K562 (cell line): ENCODE data around the gene ECM1. TPM values are rescaled to one million over a fixed set of nuclear protein-coding genes. Genes with fewer than 3 reads are reported as not detected.
A peak's percentile ranks its signal among the peaks of the same experiment; 100 is the strongest.

Experiments used
- CHAMP1 ChIP-seq: fragments of 450-650 bp; IDR thresholded peaks from 2 replicates; pipeline ENCODE4 v1.6.1; 2016; ENCODE audit warnings: mild to moderate bottlenecking
- FOXA1 ChIP-seq: fragments of 450-650 bp; IDR thresholded peaks from 2 replicates; pipeline ENCODE4 v1.6.1; 2016; ENCODE audit warnings: mild to moderate bottlenecking, borderline replicate concordance
- HLTF ChIP-seq: fragments of 450-650 bp; IDR thresholded peaks from 2 replicates; pipeline ENCODE4 v1.6.1; 2016
- HNRNPUL1 ChIP-seq: fragments of 200-400 bp; formaldehyde crosslinking; IDR thresholded peaks from 2 replicates; pipeline ENCODE4 v1.6.1; 2017; ENCODE audit warnings: low read length
- NFIX ChIP-seq: fragments of 250-450 bp; sonication (Bioruptor Pico); IDR thresholded peaks from 2 replicates; pipeline ENCODE4 v1.4.0; 2020; ENCODE audit warnings: low read depth, mild to moderate bottlenecking, moderate library complexity
- NR0B1 ChIP-seq: fragments of 450-650 bp; IDR thresholded peaks from one replicate; pipeline ENCODE4 v1.6.1; 2018; ENCODE audit warnings: mild to moderate bottlenecking, moderate library complexity; ENCODE audit not compliant: partially characterized antibody
- REST ChIP-seq, 2 experiments: fragments of 450-650 bp; formaldehyde crosslinking in 1 of 2; IDR thresholded peaks; 2 replicates each; pipeline versions ENCODE4 v1.4.0 to v1.6.1; 2014 to 2020; ENCODE audit warnings: mild to moderate bottlenecking in 2 of 2, borderline replicate concordance in 1 of 2, low read depth in 1 of 2
- SRF ChIP-seq, 2 experiments: fragments of 250-450, 450-650 bp in 1 of 2; sonication (Bioruptor Pico) in 1 of 2; sonication (generic) in 1 of 2; formaldehyde crosslinking; IDR thresholded peaks; 2 replicates each; pipeline versions ENCODE4 v1.5.0 to v1.5.1; 2020 to 2022; ENCODE audit warnings: mild to moderate bottlenecking in 1 of 2, missing genetic modification reagents in 1 of 2
- ZBTB43 ChIP-seq: sonication (generic); formaldehyde crosslinking; IDR thresholded peaks from 2 replicates; pipeline ENCODE4 v1.8.0; 2023; ENCODE audit warnings: mild to moderate bottlenecking, missing genetic modification reagents
- ZEB2 ChIP-seq: fragments of 450-650 bp; IDR thresholded peaks from 2 replicates; pipeline ENCODE4 v1.6.1; 2016
- polyA plus RNA-seq, 8 experiments: library from polyadenylated mRNA; depleted of rRNA in 4 of 8; stranded (reverse) in 5 of 8; unstranded in 3 of 8; fragments of >200 nt; fragmentation: Nextera tagmentation in 2 of 8; fragmentation: Illumina TruSeq in 1 of 8; extraction: Ambion mirVana in 2 of 8; extraction: Trizol in 1 of 8; gene quantifications; 2 replicates each; pipeline versions ENCODE4 v1.2.1 to v1.2.3, GENCODE V29; 2011 to 2014; ENCODE audit warnings: inconsistent platforms in 1 of 8, missing spikeins in 1 of 8
- total RNA-seq, 7 experiments: library from RNA; depleted of rRNA in 6 of 7; stranded (reverse); fragments of >200 nt in 6 of 7; fragmentation: Illumina TruSeq in 2 of 7; extraction: Trizol in 2 of 7; gene quantifications; 2 replicates each; pipeline versions ENCODE4 v1.2.1 to v1.2.3, GENCODE V29; 2011 to 2021; ENCODE audit warnings: low replicate concordance in 1 of 7
- TF ChIP-seq, protein P1 (sequence below), 2 experiments: fragments of 450-650 bp; conservative IDR thresholded peaks; 2 replicates each; pipeline ENCODE4 v1.6.1; 2017; ENCODE audit warnings: mild to moderate bottlenecking in 2 of 2, moderate library complexity in 2 of 2

The ECM1 gene
- total and polyA plus RNA-seq, 9 of the 15 experiments (the other 6 are each of a cell fraction or from before 2014, with no cell fraction given): 6.6 to 52.2 (median 12.8) TPM

- TF ChIP-seq NR0B1 (no peak), SRF (CRISPR knock-in tag; IDR thresholded peaks at IDR 0.05) (peak in 1 of 2 experiments; percentile 28; a peak in 1 of 4 replicates), NFIX (CRISPR knock-in tag) (no peak), ZEB2 (0 out of 2 replicates have a peak, but pooled peaks have one; percentile 33), FOXA1 (no peak), CHAMP1 (no peak), HNRNPUL1 (no peak), REST (IDR thresholded peaks at IDR 0.05; ENCODE audit: borderline replicate concordance) (no peak), REST (CRISPR knock-in tag; IDR thresholded peaks at IDR 0.05; ENCODE audit: low read depth) (no peak), ZBTB43 (CRISPR knock-in tag) (no peak), HLTF (0 out of 2 replicates have a peak, but pooled peaks have one; percentile 42)
- TF ChIP-seq, protein P1, sequence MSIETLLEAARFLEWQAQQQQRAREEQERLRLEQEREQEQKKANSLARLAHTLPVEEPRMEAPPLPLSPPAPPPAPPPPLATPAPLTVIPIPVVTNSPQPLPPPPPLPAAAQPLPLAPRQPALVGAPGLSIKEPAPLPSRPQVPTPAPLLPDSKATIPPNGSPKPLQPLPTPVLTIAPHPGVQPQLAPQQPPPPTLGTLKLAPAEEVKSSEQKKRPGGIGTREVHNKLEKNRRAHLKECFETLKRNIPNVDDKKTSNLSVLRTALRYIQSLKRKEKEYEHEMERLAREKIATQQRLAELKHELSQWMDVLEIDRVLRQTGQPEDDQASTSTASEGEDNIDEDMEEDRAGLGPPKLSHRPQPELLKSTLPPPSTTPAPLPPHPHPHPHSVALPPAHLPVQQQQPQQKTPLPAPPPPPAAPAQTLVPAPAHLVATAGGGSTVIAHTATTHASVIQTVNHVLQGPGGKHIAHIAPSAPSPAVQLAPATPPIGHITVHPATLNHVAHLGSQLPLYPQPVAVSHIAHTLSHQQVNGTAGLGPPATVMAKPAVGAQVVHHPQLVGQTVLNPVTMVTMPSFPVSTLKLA (conservative IDR thresholded peaks at IDR 0.05): peak; percentile 38 to 62; a peak in 3 of 4 replicates
Observed at GRCh38 chr1:150561254-150561973, 53.5 kb downstream of the ECM1 start (continued).
